MCF 10A (cell line): Measurements from ENCODE around the gene KCNH4. TPM values are rescaled to one million over a fixed set of nuclear protein-coding genes. Genes with fewer than 3 reads are reported as not detected.

Experiments
- BruUV-seq: library from RNA; stranded (reverse); fragments of 400-500 nt; replicated peaks from 2 replicates; lab custom pipeline; 2021; lab: Mats Ljungman, UMichigan
- CTCF ChIA-PET: fragments of 300-600 bp; sonication (Branson Sonifier 250); formaldehyde crosslinking; extraction: SDS; loops from one replicate; lab custom pipeline; 2021; ENCODE audit warnings: antibody characterized with exemption, inconsistent platforms; lab: Yijun Ruan, JAX
- POLR2A ChIA-PET: fragments of 300-600, 350-650 bp; sonication (Branson Sonifier 250); formaldehyde crosslinking; extraction: SDS; loops from one replicate; lab custom pipeline; 2020; ENCODE audit warnings: antibody characterized with exemption, inconsistent platforms; lab: Yijun Ruan, JAX
- DNase-seq: peaks from one replicate; pipeline ENCODE4 v3.0.0-alpha.2; 2018; ENCODE audit not compliant: unreplicated experiment
- H3K27ac Mint-ChIP-seq: one replicate; pipeline ENCODE4 v1.8.0; 2022; ENCODE audit warnings: mild to moderate bottlenecking, low read depth, mixed read lengths; ENCODE audit not compliant: unreplicated experiment
- H3K27me3 Mint-ChIP-seq: one replicate; pipeline ENCODE4 v1.8.0; 2022; ENCODE audit warnings: mixed read lengths; ENCODE audit not compliant: insufficient read depth, unreplicated experiment
- H3K36me3 Mint-ChIP-seq: one replicate; pipeline ENCODE4 v1.8.0; 2022; ENCODE audit warnings: mild to moderate bottlenecking, moderate library complexity, mixed read lengths; ENCODE audit not compliant: insufficient read depth, unreplicated experiment
- H3K4me1 Mint-ChIP-seq: one replicate; pipeline ENCODE4 v1.8.0; 2022; ENCODE audit warnings: mixed read lengths; ENCODE audit not compliant: insufficient read depth, unreplicated experiment
- H3K4me3 Mint-ChIP-seq: one replicate; pipeline ENCODE4 v1.8.0; 2022; ENCODE audit warnings: mild to moderate bottlenecking, moderate library complexity, mixed read lengths; ENCODE audit not compliant: unreplicated experiment
- H3K9me3 Mint-ChIP-seq: one replicate; pipeline ENCODE4 v1.8.0; 2022; ENCODE audit warnings: mixed read lengths; ENCODE audit not compliant: unreplicated experiment
- CTCF ChIP-seq: fragments of 200-600 bp; IDR thresholded peaks from one replicate; pipeline ENCODE4 v1.8.0; 2022; ENCODE audit warnings: antibody characterized with exemption, mild to moderate bottlenecking; ENCODE audit not compliant: unreplicated experiment
- intact Hi-C: fragments of 100-400 bp; cut with micrococcal nuclease; formaldehyde crosslinking; loops from 2 replicates; pipeline ENCODE4 v1.14.1; 2022
- total RNA-seq: library from RNA; stranded (reverse); gene quantifications from 2 replicates; pipeline ENCODE4 v1.2.3, GENCODE V29; 2022

KCNH4 gene
- total RNA-seq, 1 experiment from 2014 or later, result not detected

GRCh38 chr17:42135664-42136653, 45.0 kb downstream of the KCNH4 start:
- Mint-ChIP-seq H3K27me3 (no peaks in the 10 kb centered on the region), H3K9me3 (no peaks in the 10 kb centered on the region), H3K4me3 (no peak overlapping the region), H3K4me1 (peaks cover 20% of the 10 kb centered on the region), H3K27ac (peak overlapping the region; percentile 79), H3K36me3 (peaks cover 69% of the 10 kb centered on the region)
- no TSS peak for BruUV-seq
- ChIA-PET CTCF (interaction anchor here (0.6 to 1.7 kb wide), 3 partner anchors 12 to 1203 kb away, joined by 3 to 5 read pairs (median 3); no protein-coding TSS in a partner anchor), POLR2A (interaction anchor here (1.0 to 1.3 kb wide), 3 partner anchors 18 to 111 kb away, joined by 4 to 7 read pairs (median 4); no protein-coding TSS in a partner anchor)
- DNase-seq, result no peak
- intact Hi-C loops, result no loop called here
- no peak for TF ChIP-seq CTCF

- Mint-ChIP-seq H3K9me3 (no peaks in the 10 kb centered on the region), H3K27me3 (no peaks in the 10 kb centered on the region), H3K27ac (no peak overlapping the region), H3K4me3 (no peak overlapping the region), H3K4me1 (peaks cover 20% of the 10 kb centered on the region), H3K36me3 (peaks cover 68% of the 10 kb centered on the region)
- no TSS peak for BruUV-seq
- DNase-seq, result no peak
- intact Hi-C loops, result no loop called here
- POLR2A ChIA-PET, result interaction anchor here (1.0 to 1.3 kb wide), 3 partner anchors 19 to 110 kb away, joined by 4 to 7 read pairs (median 4); no protein-coding TSS in a partner anchor
- CTCF ChIA-PET, result interaction anchor here (0.6 to 1.7 kb wide), 2 partner anchors 11 to 335 kb away, joined by 5 to 6 read pairs; no protein-coding TSS in a partner anchor
- no peak for TF ChIP-seq CTCF
Observed at GRCh38 chr17:42135151-42135550, 45.8 kb downstream of the KCNH4 start.

GRCh38 chr17:42133461-42134041, 47.4 kb downstream of the KCNH4 start:
- Mint-ChIP-seq H3K9me3 (no peaks in the 10 kb centered on the region), H3K4me3 (no peak overlapping the region), H3K27me3 (no peaks in the 10 kb centered on the region), H3K4me1 (peaks cover 20% of the 10 kb centered on the region), H3K36me3 (peaks cover 75% of the 10 kb centered on the region), H3K27ac (no peak overlapping the region)
- BruUV-seq, result no TSS peak
- intact Hi-C loops, result no loop called here
- POLR2A ChIA-PET, result interaction anchor here (1.3 kb wide), 1 partner anchor 12 kb away, joined by 3 read pairs; the partner anchor contains the start of gene KAT2A
- no peak for DNase-seq
- TF ChIP-seq CTCF, result no peak
- CTCF ChIA-PET, result interaction anchor here (0.6 kb wide), 1 partner anchor 298 kb away, joined by 3 read pairs; no protein-coding TSS in a partner anchor

- Mint-ChIP-seq H3K4me3 (no peak overlapping the region), H3K36me3 (peaks cover 74% of the 10 kb centered on the region), H3K27me3 (no peaks in the 10 kb centered on the region), H3K9me3 (no peaks in the 10 kb centered on the region), H3K4me1 (peaks cover 20% of the 10 kb centered on the region), H3K27ac (no peak overlapping the region)
- ChIA-PET CTCF (no interaction called here), POLR2A (no interaction called here)
- TF ChIP-seq CTCF, result no peak
- intact Hi-C loops, result no loop called here
- BruUV-seq, result no TSS peak
- DNase-seq, result no peak
Observed at GRCh38 chr17:42132941-42133340, 48.0 kb downstream of the KCNH4 start.
